HG02884 (cell line): Measurements from ENCODE around the gene ZNF746.

Experiments
- ATAC-seq: cut with Tn5 transposase; IDR thresholded peaks from one replicate; pipeline ENCODE4 v1.9.1; 2021; ENCODE audit warnings: mild to moderate bottlenecking, moderate library complexity; ENCODE audit not compliant: unreplicated experiment

ZNF746 gene

GRCh38 chr7:149490083-149490760 lies 7.4 kb downstream of the ZNF746 start:
- no peak for ATAC-seq

GRCh38 chr7:149489391-149490024 lies 8.1 kb downstream of the ZNF746 start:
- no peak for ATAC-seq

GRCh38 chr7:149479568-149479967 lies 18.0 kb downstream of the ZNF746 start:
- ATAC-seq: no peak

- no peak for ATAC-seq
Observed at GRCh38 chr7:149478754-149479153, 18.9 kb downstream of the ZNF746 start.

GRCh38 chr7:149477494-149478443 lies 19.8 kb downstream of the ZNF746 start:
- no peak for ATAC-seq

- ATAC-seq: no peak
Observed at GRCh38 chr7:149476791-149477190, 20.8 kb downstream of the ZNF746 start.

- no peak for ATAC-seq
Observed at GRCh38 chr7:149475121-149476045, 22.2 kb downstream of the ZNF746 start.

GRCh38 chr7:149474309-149475120 lies 23.1 kb downstream of the ZNF746 start:
- ATAC-seq: no peak

GRCh38 chr7:149473251-149473650 lies 24.4 kb downstream of the ZNF746 start:
- ATAC-seq: no peak

- no peak for ATAC-seq
Observed at GRCh38 chr7:149471289-149471953, 26.2 kb downstream of the ZNF746 start.

GRCh38 chr7:149469806-149470205 lies 27.8 kb downstream of the ZNF746 start:
- ATAC-seq: no peak

- ATAC-seq: no peak
Observed at GRCh38 chr7:149468208-149468607, 29.4 kb downstream of the ZNF746 start.

GRCh38 chr7:149467321-149467859 lies 30.2 kb downstream of the ZNF746 start:
- no peak for ATAC-seq

- no peak for ATAC-seq
Observed at GRCh38 chr7:149466364-149466763, 31.2 kb downstream of the ZNF746 start.

GRCh38 chr7:149463500-149464161 lies 34.0 kb downstream of the ZNF746 start:
- no peak for ATAC-seq

- no peak for ATAC-seq
Observed at GRCh38 chr7:149462101-149462520, 35.5 kb downstream of the ZNF746 start.

- peak; percentile 93 for ATAC-seq
Observed at GRCh38 chr7:149460493-149461277, 36.9 kb downstream of the ZNF746 start, which contains the start of gene ZNF777. Gene ZNF777, minus strand, starts transcription at chr7:149461062. Its CDS starts 5,040 bp downstream, at chr7:149456022.
